G401 (cell line): Measurements from ENCODE around the gene PXT1. TPM values are rescaled to one million over a fixed set of nuclear protein-coding genes. Genes with fewer than 3 reads are reported as not detected.
"Not testable (repeated sequence)": the region's sequence is repeated elsewhere in the genome, so short reads cannot be mapped to it uniquely, and the experiment has no call there.

Experiments used
- DNase-seq: peaks from one replicate; pipeline ENCODE4 v3.0.0-alpha.2; 2015; ENCODE audit warnings: low spot score
- in situ Hi-C: cut with HindIII; loops from 2 replicates; pipeline ENCODE4 v1.10.0; 2016; ENCODE audit warnings: low sequenced_read_pairs, mixed read lengths
- total RNA-seq: library from RNA; depleted of rRNA; stranded (reverse); fragments of >200 nt; shearing (Covaris generic); gene quantifications from 2 replicates; pipeline ENCODE4 v1.2.3, GENCODE V29; 2014

Gene PXT1
- total RNA-seq, 1 experiment from 2014 or later, result not detected

GRCh38 chr6:36449173-36449572 lies 6.5 kb upstream of the PXT1 start:
- DNase-seq, result not testable (repeated sequence)
- in situ Hi-C loops, result loop anchor here (5.0 kb wide), 1 partner anchor 68 kb away; no protein-coding TSS in a partner anchor

GRCh38 chr6:36445621-36446020 lies 3.0 kb upstream of the PXT1 start:
- no peak for DNase-seq
- in situ Hi-C loops, result loop anchor here (5.0 kb wide), 1 partner anchor 72 kb away; no protein-coding TSS in a partner anchor

GRCh38 chr6:36444470-36444869 lies 1.8 kb upstream of the PXT1 start:
- in situ Hi-C loops, result no loop called here
- DNase-seq, result peak; percentile 19

GRCh38 chr6:36443471-36444428 lies 1.1 kb upstream of the PXT1 start:
- DNase-seq, result peak; percentile 61
- in situ Hi-C loops, result no loop called here

DNA sequence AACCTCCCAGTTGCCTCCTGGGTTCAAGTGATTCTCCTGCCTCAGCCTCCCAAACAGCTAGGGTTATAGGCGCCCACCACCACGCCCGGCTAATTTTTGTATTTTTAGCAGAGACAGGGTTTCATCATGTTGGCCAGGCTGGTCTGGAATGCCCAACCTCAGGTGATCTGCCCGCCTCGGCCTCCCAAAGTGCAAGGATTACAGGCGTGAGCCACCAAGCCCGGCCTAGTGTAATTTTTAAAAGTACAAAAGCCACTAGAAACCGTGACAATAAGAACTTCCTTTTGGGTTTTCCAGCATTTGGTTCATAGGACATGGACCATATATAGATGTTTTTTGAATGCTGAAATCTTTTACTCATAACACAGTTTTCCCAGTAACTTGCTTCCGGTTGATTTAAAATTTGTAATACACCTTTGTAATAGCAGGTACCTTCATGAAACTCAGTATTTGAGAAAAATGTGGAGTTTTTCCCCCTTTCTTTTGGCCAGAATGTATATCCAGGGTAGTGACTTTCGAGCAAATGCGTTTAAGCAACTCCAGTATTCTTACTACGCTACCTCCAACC lies 467 bp downstream of the PXT1 start:
- in situ Hi-C loops, result no loop called here

GRCh38 chr6:36441307-36441894 lies 1.3 kb downstream of the PXT1 start:
- DNase-seq, result peak; percentile 88

More for the DNA sequence above, 467 bp downstream of the PXT1 start:
- DNase-seq, result no peak

DNA sequence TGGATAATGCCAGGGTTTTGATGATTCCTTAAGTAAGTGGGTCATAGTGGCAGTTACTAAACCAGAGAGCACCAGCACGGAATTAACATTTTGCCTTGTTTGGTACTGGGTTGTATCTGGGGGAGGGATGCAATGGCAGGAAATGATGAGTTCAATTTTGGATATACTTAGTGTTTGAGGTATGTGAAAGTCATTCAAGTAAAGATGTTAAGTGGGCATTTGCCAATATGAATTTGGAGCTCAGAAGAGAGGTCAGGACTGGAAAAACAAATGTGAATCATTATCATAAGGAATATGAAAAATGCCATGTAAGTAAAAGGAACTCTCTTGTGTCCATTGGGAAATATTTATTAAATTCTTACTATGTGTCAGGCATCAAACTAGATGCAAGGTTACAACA lies 6.2 kb downstream of the PXT1 start:
- DNase-seq, result no peak
- in situ Hi-C loops, result no loop called here

More at GRCh38 chr6:36441307-36441894, 1.3 kb downstream of the PXT1 start:
- in situ Hi-C loops, result no loop called here

- in situ Hi-C loops, result no loop called here
- DNase-seq, result no peak
Observed at GRCh38 chr6:36432151-36432671, 10.4 kb downstream of the PXT1 start.

DNA sequence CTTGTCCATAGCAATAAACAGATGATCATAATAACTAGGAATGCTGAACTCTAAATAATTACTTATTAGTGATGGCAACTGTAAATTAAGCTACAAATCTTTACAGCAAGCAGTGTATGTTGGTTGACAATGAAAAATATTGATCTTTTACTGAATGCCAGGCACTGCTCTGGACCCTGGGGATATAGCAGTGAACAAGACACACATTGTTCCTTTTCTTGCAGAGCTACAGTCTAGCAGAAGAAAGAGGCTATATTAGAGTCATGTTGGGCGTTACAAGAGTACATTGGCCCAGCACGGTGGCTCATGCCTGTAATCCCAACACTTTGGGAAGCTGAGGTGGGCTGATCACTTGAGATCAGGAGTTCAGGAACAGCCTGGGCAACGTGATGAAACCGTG lies 11.5 kb downstream of the PXT1 start:
- in situ Hi-C loops, result no loop called here
- DNase-seq, result no peak

GRCh38 chr6:36430351-36430750 lies 12.3 kb downstream of the PXT1 start:
- in situ Hi-C loops, result no loop called here
- DNase-seq, result no peak

- in situ Hi-C loops, result no loop called here
- no peak for DNase-seq
Observed at GRCh38 chr6:36428911-36429310, 13.7 kb downstream of the PXT1 start.

- in situ Hi-C loops, result no loop called here
Observed at GRCh38 chr6:36426622-36427021, 16.0 kb downstream of the PXT1 start.

GRCh38 chr6:36423101-36423824 lies 19.4 kb downstream of the PXT1 start:
- DNase-seq, result peak; percentile 97
- in situ Hi-C loops, result no loop called here

More at GRCh38 chr6:36426622-36427021, 16.0 kb downstream of the PXT1 start:
- DNase-seq, result no peak

DNA sequence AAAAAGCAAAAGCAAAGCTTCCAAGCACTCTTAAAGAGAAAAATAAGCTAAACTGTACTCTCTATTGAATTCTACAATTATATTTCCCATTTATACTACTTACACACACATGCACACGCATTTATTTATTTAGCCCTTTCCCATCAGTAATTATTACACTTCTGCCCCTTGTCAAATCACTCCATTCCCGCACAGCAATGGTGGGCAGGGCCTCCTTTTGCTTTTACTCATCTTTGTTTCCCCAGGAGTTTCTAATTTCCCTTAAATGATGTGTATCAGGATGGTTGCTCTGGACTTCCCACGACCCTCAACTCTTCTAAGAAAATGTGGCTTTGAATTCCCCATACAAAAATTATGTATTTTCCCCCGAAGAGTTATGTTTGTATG lies 19.9 kb downstream of the PXT1 start:
- DNase-seq, result no peak
- in situ Hi-C loops, result no loop called here

DNA sequence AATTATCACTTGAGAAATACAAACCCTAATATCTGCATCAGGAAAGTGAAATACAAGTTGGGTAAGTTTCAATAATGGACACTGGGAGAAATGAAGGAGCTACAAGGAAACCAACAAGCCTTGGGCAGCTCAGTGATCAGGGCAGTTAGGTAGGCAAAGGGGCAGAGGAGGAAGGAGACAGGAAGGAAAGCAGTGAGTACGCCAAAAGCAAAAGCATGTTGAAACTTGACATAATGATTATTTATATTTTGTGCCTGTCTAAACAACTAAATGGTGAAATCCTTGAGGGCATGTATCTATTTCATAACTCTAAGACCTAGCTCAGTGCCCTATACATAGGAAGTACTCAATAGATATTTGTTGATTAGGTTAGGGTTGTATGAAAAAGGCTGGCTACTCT lies 23.3 kb downstream of the PXT1 start:
- in situ Hi-C loops, result no loop called here

DNA sequence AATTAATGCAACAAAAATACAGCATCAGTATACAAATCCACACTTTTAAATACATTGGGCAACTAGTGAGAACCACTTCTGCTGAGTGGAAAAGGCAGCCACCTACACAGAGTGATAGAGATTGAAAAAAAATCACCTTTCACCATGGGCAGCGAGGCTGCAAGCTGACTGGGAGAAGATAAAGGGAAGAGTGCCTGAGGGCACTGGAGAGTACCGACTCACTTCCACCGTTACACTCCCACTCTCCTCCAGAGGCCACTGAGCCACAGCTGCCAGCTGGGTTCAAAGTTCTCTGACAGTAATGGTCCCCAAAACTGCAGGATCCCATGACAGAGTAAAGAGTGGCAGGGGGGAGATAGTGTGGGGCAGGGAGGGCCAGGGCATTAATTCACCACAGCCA lies 24.1 kb downstream of the PXT1 start:
- no peak for DNase-seq
- in situ Hi-C loops, result no loop called here

More for the DNA sequence above, 23.3 kb downstream of the PXT1 start:
- no peak for DNase-seq

GRCh38 chr6:36414481-36414880 lies 28.2 kb downstream of the PXT1 start:
- no peak for DNase-seq
- in situ Hi-C loops, result no loop called here

- in situ Hi-C loops, result no loop called here
- no peak for DNase-seq
Observed at GRCh38 chr6:36413489-36414480, 28.9 kb downstream of the PXT1 start.
